PC-9 (cell line): ENCODE data around the gene SNTG2. TPM values are rescaled to one million over a fixed set of nuclear protein-coding genes. Genes with fewer than 3 reads are reported as not detected.

Experiments used
- BruUV-seq: library from RNA; stranded (reverse); fragments of 400-500 nt; replicated peaks from 2 replicates; lab custom pipeline; 2021; lab: Mats Ljungman, UMichigan
- CTCF ChIA-PET: fragments of 300-600 bp; sonication (Branson Sonifier 250); formaldehyde crosslinking; loops from one replicate; lab custom pipeline; 2022; ENCODE audit warnings: antibody characterized with exemption; lab: Charles Lee
- POLR2A ChIA-PET: fragments of 300-600 bp; sonication (Branson Sonifier 250); formaldehyde crosslinking; loops from one replicate; lab custom pipeline; 2022; ENCODE audit warnings: antibody characterized with exemption; ENCODE audit not compliant: unreplicated experiment; lab: Charles Lee
- DNase-seq, 2 experiments: peaks; one replicate each; pipeline versions ENCODE4 v3.0.0 to v3.0.0-alpha.2; 2015 to 2022; ENCODE audit warnings: mixed read lengths in 1 of 2
- H2AFZ ChIP-seq: fragments of 200-600 bp; sonication (generic); 2 replicates; pipeline ENCODE4 v1.8.1; 2017; ENCODE audit warnings: antibody characterized with exemption
- H3F3A ChIP-seq: fragments of 200-600 bp; sonication (generic); 2 replicates; pipeline ENCODE4 v1.8.1; 2017; ENCODE audit warnings: antibody characterized with exemption, mild to moderate bottlenecking, low read depth; ENCODE audit not compliant: insufficient read depth
- H3K27ac ChIP-seq: fragments of 200-600 bp; sonication (generic); 2 replicates; pipeline ENCODE4 v1.6.1; 2016; ENCODE audit warnings: mixed run types
- H3K27me3 ChIP-seq: fragments of 200-600 bp; sonication (generic); 2 replicates; pipeline ENCODE4 v1.6.1; 2016; ENCODE audit warnings: low read depth, mixed run types; ENCODE audit not compliant: insufficient read depth
- H3K36me3 ChIP-seq: fragments of 200-600 bp; sonication (generic); 2 replicates; pipeline ENCODE4 v1.6.1; 2016; ENCODE audit warnings: low read depth, mixed run types
- H3K4me1 ChIP-seq: fragments of 200-600 bp; sonication (generic); replicated peaks from 2 replicates; pipeline ENCODE4 v1.6.1; 2016; ENCODE audit warnings: mixed run types; ENCODE audit not compliant: insufficient read depth
- H3K4me2 ChIP-seq: fragments of 200-600 bp; sonication (generic); 2 replicates; pipeline ENCODE4 v1.6.1; 2017; ENCODE audit warnings: mixed run types
- H3K4me3 ChIP-seq: fragments of 200-600 bp; sonication (generic); 2 replicates; pipeline ENCODE4 v1.6.1; 2016; ENCODE audit warnings: mixed run types
- H3K79me2 ChIP-seq: fragments of 200-600 bp; sonication (generic); 2 replicates; pipeline ENCODE4 v1.6.1; 2017; ENCODE audit warnings: low read depth, mixed run types
- H3K9me2 ChIP-seq: fragments of 200-600 bp; sonication (generic); 2 replicates; pipeline ENCODE4 v1.8.1; 2017; ENCODE audit warnings: mild to moderate bottlenecking; ENCODE audit not compliant: insufficient read depth
- H3K9me3 ChIP-seq: fragments of 200-600 bp; sonication (generic); 2 replicates; pipeline ENCODE4 v1.8.1; 2016; ENCODE audit warnings: low read depth; ENCODE audit not compliant: insufficient read depth
- H4K20me1 ChIP-seq: fragments of 200-600 bp; sonication (generic); 2 replicates; pipeline ENCODE4 v1.8.1; 2017; ENCODE audit not compliant: insufficient read depth
- EZH2 ChIP-seq: fragments of 200-600 bp; sonication (generic); IDR thresholded peaks from 2 replicates; pipeline ENCODE4 v1.8.0; 2017; ENCODE audit warnings: antibody characterized with exemption, low read depth
- intact Hi-C: fragments of 100-400 bp; cut with micrococcal nuclease; formaldehyde crosslinking; loops from one replicate; pipeline ENCODE4 v1.10.0; 2022; ENCODE audit not compliant: unreplicated experiment
- total RNA-seq: library from RNA; stranded (reverse); gene quantifications from 2 replicates; pipeline ENCODE4 v1.2.3, GENCODE V29; 2021
- TF ChIP-seq, protein P1 (sequence below): fragments of 200-600 bp; sonication (generic); conservative IDR thresholded peaks from 2 replicates; pipeline ENCODE4 v1.6.1; 2017; ENCODE audit warnings: mixed run types, antibody characterized with exemption, mild to moderate bottlenecking, moderate library complexity

Gene SNTG2
- total RNA-seq, 1 experiment from 2014 or later: not detected

DNA sequence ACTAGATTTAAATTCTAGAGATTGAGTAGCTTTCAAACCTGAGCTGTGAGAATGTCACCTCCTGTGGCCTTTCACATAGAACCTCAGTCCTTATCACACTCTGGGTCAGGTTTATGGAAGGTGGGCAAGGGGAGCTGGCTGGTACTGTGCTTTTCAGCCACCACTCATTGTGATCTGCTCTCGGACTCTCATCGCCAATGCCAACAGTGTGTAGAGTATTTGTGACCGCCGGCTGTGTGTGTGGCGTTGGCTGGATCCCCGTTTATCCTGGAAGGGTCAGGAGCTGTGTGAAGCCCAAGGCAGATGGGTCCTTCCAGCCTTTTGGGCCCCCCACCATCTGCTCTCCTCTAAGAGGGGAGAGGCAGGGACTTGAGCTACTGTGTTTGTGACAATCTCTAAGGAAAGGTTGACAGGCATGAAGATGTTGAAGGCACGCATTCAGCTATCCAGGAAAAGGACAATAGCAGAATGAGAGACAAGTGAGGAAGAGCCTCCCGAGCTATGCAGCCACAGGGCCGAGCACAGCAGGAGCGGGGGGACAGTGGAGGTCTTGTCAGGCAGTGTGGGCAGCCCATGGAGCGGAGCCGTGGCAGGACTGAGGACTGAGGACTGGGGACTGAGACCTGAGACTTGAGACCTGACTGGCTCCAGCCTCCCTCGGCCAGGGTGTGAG lies 355.5 kb downstream of the SNTG2 start:
- Histone ChIP-seq H3K27me3 (peaks cover 88% of the 10 kb centered on the region), H4K20me1 (no peaks in the 10 kb centered on the region), H3F3A (no peaks in the 10 kb centered on the region), H2AFZ (no peak overlapping the region), H3K36me3 (no peaks in the 10 kb centered on the region), H3K9me2 (no peaks in the 10 kb centered on the region), H3K4me3 (no peak overlapping the region), H3K4me2 (no peak overlapping the region), H3K9me3 (no peaks in the 10 kb centered on the region), H3K4me1 (no peaks in the 10 kb centered on the region), H3K79me2 (no peaks in the 10 kb centered on the region), H3K27ac (no peak overlapping the region)
- BruUV-seq: no TSS peak
- CTCF ChIA-PET: interaction anchor here (1.1 kb wide), 1 partner anchor 244 kb away, joined by 3 read pairs; no protein-coding TSS in a partner anchor
- POLR2A ChIA-PET: no interaction called here
- intact Hi-C loops: no loop called here
- TF ChIP-seq, protein P1, sequence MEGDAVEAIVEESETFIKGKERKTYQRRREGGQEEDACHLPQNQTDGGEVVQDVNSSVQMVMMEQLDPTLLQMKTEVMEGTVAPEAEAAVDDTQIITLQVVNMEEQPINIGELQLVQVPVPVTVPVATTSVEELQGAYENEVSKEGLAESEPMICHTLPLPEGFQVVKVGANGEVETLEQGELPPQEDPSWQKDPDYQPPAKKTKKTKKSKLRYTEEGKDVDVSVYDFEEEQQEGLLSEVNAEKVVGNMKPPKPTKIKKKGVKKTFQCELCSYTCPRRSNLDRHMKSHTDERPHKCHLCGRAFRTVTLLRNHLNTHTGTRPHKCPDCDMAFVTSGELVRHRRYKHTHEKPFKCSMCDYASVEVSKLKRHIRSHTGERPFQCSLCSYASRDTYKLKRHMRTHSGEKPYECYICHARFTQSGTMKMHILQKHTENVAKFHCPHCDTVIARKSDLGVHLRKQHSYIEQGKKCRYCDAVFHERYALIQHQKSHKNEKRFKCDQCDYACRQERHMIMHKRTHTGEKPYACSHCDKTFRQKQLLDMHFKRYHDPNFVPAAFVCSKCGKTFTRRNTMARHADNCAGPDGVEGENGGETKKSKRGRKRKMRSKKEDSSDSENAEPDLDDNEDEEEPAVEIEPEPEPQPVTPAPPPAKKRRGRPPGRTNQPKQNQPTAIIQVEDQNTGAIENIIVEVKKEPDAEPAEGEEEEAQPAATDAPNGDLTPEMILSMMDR: no peak
- TF ChIP-seq EZH2: no peak
- no peak for DNase-seq

DNA sequence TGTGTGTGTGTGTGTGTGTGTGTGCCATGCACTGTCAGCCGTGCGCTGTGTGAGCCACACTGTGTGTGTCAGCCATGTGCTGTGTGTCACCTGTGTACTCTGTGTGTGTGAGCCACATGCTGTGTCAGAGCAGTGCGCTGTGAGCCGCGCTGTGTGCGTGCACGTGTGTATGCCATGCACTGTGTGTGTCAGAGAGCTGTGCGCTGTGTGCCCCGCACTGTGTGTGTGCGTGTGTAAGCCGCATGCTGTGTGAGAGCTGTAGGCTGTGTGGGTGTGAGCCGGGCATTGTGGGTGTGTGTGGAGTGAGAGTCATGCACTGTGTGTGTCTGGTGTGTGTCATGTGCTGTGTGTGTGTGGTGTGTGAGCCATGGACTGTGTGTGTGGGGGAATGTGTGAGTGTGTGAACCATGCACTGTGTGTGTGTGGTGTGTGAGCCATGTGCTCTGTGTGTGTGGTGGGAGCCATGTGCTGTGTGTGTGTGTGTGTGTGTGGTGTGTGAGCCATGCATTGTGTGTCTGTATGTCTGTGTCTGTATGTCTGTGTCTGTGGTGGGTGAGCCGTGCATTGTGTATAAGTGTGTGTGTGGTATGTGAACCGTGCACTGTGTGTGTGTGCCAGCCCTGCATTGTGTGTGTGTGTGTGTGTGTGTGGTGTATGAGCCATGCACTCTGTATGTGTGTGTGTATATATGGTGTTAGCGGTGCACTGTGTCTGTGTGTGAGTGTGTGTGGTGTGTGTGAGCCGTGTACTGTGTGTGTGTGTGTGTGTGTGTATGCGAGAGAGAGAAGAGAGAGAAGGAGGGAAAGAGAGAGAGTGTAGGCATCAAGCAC lies 356.3 kb downstream of the SNTG2 start:
- BruUV-seq: no TSS peak

DNA sequence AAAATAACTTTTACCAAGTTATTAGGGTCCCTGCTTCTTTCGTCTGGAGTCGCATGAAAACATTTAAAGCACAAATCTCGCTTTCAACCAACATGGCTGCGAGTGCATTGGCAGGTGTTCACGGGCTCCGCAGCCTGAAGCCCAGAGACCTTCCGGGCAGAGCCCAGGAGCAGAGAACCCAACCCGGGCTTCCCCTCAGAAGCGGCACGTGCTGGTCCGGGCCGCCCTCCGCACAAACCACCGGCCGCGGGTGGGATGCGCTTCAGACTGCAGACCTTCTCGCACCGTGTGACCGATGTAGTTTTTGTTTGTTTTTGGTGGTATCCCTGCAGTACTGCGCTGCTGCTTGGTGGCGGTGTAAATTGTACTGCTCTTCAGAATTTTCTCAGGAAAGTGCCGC lies 357.0 kb downstream of the SNTG2 start:
- BruUV-seq: no TSS peak
- CTCF ChIA-PET: no interaction called here
- intact Hi-C loops: no loop called here

More for the DNA sequence above, 356.3 kb downstream of the SNTG2 start:
- no peaks in the 10 kb centered on the region for H3K9me3 ChIP-seq
- peaks cover 90% of the 10 kb centered on the region for H3K27me3 ChIP-seq
- DNase-seq: no peak
- no peak overlapping the region for H3K27ac ChIP-seq
- no peaks in the 10 kb centered on the region; the same call in 1 of the 2 replicates for H4K20me1 ChIP-seq
- no peaks in the 10 kb centered on the region for H3K79me2 ChIP-seq
- intact Hi-C loops: no loop called here
- no peaks in the 10 kb centered on the region for H3F3A ChIP-seq
- no peak overlapping the region for H2AFZ ChIP-seq
- ChIA-PET CTCF (interaction anchor here (1.1 kb wide), 1 partner anchor 244 kb away, joined by 3 read pairs; no protein-coding TSS in a partner anchor), POLR2A (no interaction called here)
- no peak overlapping the region for H3K4me2 ChIP-seq
- no peak overlapping the region for H3K4me3 ChIP-seq
- no peaks in the 10 kb centered on the region for H3K36me3 ChIP-seq
- H3K4me1 ChIP-seq: no peaks in the 10 kb centered on the region
- TF ChIP-seq, protein P1: no peak
- TF ChIP-seq EZH2: no peak
- H3K9me2 ChIP-seq: no peaks in the 10 kb centered on the region

More for the DNA sequence above, 357.0 kb downstream of the SNTG2 start:
- Histone ChIP-seq H3K4me2 (no peak overlapping the region), H3K4me3 (no peak overlapping the region), H2AFZ (no peak overlapping the region), H3K79me2 (no peaks in the 10 kb centered on the region), H4K20me1 (no peaks in the 10 kb centered on the region; the same call in 1 of the 2 replicates), H3K9me3 (no peaks in the 10 kb centered on the region), H3K36me3 (no peaks in the 10 kb centered on the region), H3F3A (no peaks in the 10 kb centered on the region), H3K27ac (no peak overlapping the region), H3K27me3 (peaks cover 93% of the 10 kb centered on the region), H3K4me1 (no peaks in the 10 kb centered on the region), H3K9me2 (no peaks in the 10 kb centered on the region)
- TF ChIP-seq, protein P1: no peak
- no peak for TF ChIP-seq EZH2
- POLR2A ChIA-PET: no interaction called here
- no peak for DNase-seq
